ENCODE measurements around the gene GSTM2.

Gene GSTM2

DNA sequence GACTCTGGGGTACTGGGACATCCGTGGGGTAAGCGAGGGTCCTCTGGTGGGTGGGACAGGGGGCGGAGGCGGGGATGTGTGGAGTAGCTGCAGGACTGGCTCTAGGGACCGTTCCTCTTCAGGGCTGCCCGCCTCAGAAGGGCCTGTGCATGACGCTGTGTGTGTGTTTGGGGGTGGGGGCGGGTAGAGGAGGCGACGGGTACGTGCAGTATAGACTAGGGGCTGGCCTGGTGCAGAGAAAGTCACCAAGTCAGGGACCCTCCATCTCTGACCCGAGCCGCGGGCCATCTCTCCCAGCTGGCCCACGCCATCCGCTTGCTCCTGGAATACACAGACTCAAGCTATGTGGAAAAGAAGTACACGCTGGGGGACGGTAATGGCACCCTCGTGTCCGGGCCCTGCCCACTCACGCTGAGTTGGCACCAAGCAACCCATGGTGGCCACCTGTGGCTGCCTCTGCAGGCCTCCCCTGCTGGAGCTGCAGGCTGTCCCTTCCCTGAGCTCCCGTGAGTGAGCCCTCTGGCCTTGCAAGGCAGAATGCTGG, 44.5 kb downstream of the GSTM2 start:
- DNase-seq = no peak

DNA sequence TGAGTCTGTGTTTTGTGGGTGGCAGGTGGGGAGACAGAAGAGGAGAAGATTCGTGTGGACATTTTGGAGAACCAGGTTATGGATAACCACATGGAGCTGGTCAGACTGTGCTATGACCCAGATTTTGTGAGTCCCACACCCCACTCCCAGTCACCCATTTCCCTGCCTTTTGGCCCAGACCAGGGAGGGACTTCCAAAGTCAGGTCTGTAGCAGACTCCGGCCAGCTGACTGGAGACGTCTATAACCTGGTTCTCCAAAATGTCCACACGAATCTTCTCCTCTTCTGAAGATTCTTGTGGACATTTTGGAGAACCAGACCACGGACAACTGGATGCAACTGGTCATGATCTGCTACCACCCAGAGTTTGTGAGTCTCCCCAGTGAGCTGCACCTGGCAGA, 45.8 kb downstream of the GSTM2 start:
- DNase-seq = no peak

DNA sequence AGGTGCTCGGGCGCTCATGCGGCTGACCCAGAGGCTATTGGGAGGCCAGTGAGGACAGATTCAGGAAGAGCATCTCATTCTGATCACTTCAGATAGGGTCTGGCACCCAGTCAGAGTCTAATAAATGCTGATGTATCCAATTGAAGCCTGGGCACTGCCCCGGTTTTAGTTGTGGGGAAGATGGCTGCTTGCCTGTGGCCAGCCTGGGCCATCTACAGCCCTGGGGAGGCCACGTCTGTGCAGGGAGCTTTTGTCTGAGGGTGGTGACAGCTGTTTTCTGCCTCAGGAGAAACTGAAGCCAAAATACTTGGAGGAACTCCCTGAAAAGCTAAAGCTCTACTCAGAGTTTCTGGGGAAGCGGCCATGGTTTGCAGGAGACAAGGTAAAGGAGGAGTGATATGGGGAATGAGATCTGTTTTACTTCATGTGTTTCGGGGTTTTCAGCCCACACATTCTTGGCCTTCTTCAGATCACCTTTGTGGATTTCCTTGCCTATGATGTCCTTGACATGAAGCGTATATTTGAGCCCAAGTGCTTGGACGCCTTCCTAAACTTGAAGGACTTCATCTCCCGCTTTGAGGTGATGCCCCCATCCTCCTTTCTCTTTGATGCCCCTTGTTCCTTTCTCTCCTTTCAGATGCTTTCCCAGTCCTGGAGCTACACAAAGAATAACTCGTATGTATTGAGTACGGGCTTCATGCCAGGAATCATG, 47.0 kb downstream of the GSTM2 start:
- no peak for DNase-seq

DNA sequence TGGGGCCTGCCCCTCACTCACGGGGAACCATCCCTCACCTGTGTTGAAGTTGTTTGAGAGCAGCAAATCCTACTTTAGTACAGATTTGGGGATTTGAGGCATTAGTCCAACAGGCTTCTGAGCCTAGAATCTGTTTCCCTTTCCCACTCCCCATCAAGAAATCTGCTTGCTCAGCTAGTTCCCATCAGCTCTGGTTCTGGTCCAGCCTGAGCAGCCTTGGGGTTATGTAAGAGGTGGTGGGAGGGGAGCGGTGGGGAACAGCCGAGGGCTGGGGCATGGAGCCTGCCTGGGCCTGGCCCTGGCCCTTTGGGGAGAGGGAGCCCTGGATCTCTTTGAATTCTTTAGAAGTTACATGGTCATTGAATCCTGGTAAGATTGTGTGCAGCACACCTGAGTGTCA, 48.3 kb downstream of the GSTM2 start:
- DNase-seq = no peak

DNA sequence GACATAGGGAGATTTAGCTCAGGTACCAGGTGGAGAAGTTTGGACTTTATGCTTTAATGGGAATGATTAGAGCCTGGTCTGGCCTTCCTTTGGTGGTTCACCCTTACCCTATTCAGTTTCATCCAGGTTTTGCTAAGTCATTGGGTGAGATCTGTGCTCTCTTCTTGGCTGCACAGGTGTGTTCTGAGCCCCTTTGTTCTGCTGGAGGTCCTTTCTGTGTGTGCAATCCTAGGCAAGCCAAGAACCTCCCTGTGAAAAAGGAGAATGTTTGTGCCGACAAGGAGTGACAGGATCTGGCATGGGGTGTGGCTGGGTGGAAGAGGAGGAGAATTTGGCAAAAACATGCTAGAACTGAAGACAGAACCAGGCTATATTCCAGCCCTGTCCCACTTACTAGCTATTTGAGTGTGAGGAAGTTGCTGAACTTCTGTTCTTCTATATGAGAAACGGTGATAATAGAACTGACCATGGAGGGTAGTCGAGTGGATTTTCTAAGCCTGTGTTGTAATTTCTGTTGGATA, 48.8 kb downstream of the GSTM2 start:
- DNase-seq = no peak

DNA sequence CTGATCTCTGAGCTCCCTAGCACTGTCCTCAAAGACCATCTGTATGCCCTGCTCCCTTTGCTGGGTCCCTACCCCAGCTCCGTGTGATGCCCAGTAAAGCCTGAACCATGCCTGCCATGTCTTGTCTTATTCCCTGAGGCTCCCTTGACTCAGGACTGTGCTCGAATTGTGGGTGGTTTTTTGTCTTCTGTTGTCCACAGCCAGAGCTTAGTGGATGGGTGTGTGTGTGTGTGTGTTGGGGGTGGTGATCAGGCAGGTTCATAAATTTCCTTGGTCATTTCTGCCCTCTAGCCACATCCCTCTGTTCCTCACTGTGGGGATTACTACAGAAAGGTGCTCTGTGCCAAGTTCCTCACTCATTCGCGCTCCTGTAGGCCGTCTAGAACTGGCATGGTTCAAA, 49.9 kb downstream of the GSTM2 start:
- DNase-seq = no peak

DNA sequence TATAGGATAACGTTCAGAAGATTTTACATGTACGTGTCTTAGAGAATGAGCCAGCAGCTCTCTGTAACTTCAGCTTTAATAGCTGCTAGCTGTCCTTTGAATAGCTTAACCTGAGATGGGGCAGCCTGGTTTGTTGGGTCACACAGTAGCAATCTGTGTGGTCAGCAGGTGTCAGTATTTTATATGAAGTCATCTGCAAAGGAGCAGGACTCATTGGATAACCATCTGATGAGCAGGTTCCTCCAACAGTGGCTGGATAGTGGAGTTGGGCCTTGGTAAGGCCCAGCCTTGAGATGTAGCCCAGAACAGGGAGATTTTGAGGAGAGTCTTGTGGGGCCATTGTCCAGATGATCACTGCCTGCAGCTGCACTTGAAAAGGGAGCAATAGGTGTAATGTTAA, 50.6 kb downstream of the GSTM2 start:
- DNase-seq = no peak

DNA sequence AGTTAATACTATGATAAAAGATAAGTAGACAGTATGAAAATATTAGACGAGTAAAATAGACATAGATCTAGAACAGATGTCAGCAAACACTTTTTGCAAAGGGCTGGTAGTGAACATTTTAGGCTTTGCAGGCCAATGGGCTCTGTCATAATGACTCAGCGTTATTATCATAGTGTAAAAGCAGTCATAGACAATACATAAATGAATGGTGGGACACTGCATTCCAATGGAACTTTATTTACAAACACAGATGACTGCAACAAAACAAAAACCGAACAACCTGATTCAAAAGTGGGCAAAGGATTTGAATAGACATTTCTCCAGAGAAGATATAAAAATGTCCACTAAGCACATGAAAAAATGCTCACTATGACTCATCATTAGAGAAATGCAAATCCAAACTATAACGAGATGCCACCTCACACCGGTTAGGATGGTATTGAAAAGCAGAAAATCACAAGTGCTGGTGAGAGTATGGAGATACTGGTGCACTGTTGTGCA, 51.5 kb downstream of the GSTM2 start:
- DNase-seq = no peak

DNA sequence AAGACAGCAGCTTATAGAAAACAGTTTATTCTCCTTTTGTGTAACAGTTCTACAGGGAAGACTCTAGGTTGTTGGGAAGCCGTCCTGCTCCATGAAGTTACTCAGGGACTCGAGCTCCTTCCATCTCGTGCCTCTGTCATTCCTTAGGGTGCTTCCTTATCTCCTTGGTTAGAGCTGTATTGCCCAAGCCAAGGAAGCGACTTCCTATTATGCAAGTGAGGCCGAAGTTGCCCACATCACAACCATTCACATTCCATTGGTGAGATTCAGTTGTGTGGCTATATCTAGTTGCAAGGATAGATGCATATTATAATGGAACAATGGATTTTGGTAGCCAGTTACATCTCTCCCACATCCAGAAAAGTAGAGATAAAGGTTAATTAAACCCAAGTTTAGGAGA, 53.2 kb downstream of the GSTM2 start:
- DNase-seq = no peak

DNA sequence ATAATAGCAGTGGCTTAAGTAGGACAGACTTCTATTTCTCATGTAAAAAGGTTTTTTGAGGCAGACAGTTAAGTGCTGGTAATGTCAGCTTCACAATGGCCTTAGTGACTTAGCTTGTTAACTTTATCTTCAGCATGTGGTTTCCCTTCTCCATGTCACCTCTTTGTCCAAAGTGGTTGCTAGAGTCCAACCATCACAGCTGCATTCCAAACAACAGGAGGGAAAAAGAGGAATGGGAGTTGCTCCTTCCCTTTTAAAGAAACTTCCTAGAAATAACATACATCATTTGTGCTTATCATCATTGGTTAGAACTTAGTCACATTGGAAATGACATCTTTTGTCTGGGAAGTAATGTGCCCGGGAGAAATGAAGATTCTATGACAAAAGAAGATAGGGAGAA, 54.1 kb downstream of the GSTM2 start:
- no peak for DNase-seq

DNA sequence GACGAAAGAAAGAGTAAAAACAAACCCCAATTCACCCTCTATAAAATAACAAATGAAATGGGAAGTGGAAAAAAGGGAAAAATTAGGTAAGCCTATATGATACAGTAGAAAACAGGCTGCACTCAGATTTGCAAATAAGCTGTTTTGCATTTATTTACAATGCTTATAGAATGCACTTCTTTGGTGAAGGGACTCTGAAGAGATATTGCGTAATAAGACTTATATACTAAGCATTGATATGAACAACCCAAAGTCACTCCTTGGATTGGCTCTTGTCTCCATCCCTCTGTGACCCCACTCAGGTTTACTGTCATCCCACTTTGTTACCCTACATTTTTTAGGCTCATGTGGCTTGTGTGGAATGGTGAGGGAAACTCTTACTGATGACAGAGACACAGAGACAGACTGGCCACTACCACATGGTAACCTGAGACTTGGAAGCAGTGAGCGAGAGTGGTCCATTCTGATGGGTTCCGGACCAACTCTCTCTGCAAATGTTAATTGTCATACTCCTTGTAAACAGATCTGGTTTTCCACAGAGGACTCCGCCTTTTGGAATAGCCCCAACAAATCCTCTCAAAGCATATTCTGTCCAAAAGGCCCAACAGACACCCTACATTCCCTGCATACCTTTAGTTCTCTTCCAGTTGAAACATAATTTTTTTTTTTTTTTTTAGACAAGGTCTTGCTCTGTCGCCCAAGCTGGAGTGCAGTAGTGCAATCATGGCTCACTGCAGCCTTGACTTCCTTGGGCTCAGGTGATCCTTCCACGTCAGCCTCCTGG, 55.2 kb downstream of the GSTM2 start:
- DNase-seq = no peak

Data from nucleus accumbens (tissue), 56 donors.